NCI-H2081 (cell line): Measurements from ENCODE around the gene UTF1.

Experiments
- DNase-seq, 2 experiments: peaks; one replicate each; lab custom pipeline; 2025; lab: John Stamatoyannopoulos, UW

Gene UTF1

GRCh38 chr10:133278577-133279265, 48.7 kb downstream of the UTF1 start:
- DNase-seq = no peak

- DNase-seq = no peak
Observed at GRCh38 chr10:133279326-133280226, 49.6 kb downstream of the UTF1 start.

GRCh38 chr10:133280391-133281059, 50.5 kb downstream of the UTF1 start:
- DNase-seq = no peak

- DNase-seq = no peak
Observed at GRCh38 chr10:133281084-133281483, 51.1 kb downstream of the UTF1 start.
